HepG2 (cell line): Measurements from ENCODE around the gene MTMR4. TPM values are rescaled to one million over a fixed set of nuclear protein-coding genes. Genes with fewer than 3 reads are reported as not detected.

Experiments
- AHR ChIP-seq: IDR thresholded peaks from 2 replicates; pipeline ENCODE4 v1.6.1; 2018; ENCODE audit warnings: missing genetic modification reagents, missing compliant biosample characterization
- CENPX ChIP-seq: sonication (generic); formaldehyde crosslinking; IDR thresholded peaks from 2 replicates; pipeline ENCODE4 v1.9.0; 2021; ENCODE audit warnings: mild to moderate bottlenecking, missing genetic modification reagents, moderate library complexity
- CHD2 ChIP-seq: IDR thresholded peaks from 2 replicates; pipeline ENCODE4 v1.6.1; 2011; ENCODE audit warnings: low read depth, low read length, improper control_type of control experiment
- CSRNP1 ChIP-seq: sonication (generic); formaldehyde crosslinking; IDR thresholded peaks from 2 replicates; pipeline ENCODE4 v1.8.1; 2023; ENCODE audit warnings: mild to moderate bottlenecking, missing genetic modification reagents
- DMAP1 ChIP-seq: IDR thresholded peaks from 2 replicates; pipeline ENCODE4 v1.6.1; 2016
- HOXA9 ChIP-seq: sonication (generic); formaldehyde crosslinking; IDR thresholded peaks from 2 replicates; pipeline ENCODE4 v1.8.1; 2022; ENCODE audit warnings: missing genetic modification reagents, mild to moderate bottlenecking, moderate library complexity, borderline replicate concordance
- IKZF5 ChIP-seq: IDR thresholded peaks from 2 replicates; pipeline ENCODE4 v1.6.1; 2018; ENCODE audit warnings: missing genetic modification reagents, mild to moderate bottlenecking, missing compliant biosample characterization
- KAT2B ChIP-seq: fragments of 150-350 bp; IDR thresholded peaks from 2 replicates; pipeline ENCODE4 v1.6.1; 2014; ENCODE audit warnings: low read depth, low read length, borderline replicate concordance
- KDM5B ChIP-seq: sonication (generic); formaldehyde crosslinking; IDR thresholded peaks from 2 replicates; pipeline ENCODE4 v1.4.0; 2020; ENCODE audit warnings: missing genetic modification reagents, mild to moderate bottlenecking, borderline replicate concordance
- KDM6A ChIP-seq: IDR thresholded peaks from 2 replicates; pipeline ENCODE4 v1.6.1; 2016; ENCODE audit warnings: low read depth
- NR3C1 ChIP-seq: sonication (generic); formaldehyde crosslinking; IDR thresholded peaks from 2 replicates; pipeline ENCODE4 v1.4.0; 2020; ENCODE audit warnings: missing genetic modification reagents
- PRDM4 ChIP-seq: sonication (generic); formaldehyde crosslinking; IDR thresholded peaks from 2 replicates; pipeline ENCODE4 v1.9.0; 2021; ENCODE audit warnings: missing genetic modification reagents, borderline replicate concordance
- SIN3A ChIP-seq: IDR thresholded peaks from 2 replicates; pipeline ENCODE4 v1.6.1; 2011; ENCODE audit warnings: low read depth, mild to moderate bottlenecking, control low read depth, low read length, borderline replicate concordance
- SRF ChIP-seq: IDR thresholded peaks from 2 replicates; pipeline ENCODE4 v1.6.1; 2011; ENCODE audit warnings: mild to moderate bottlenecking, low read depth, low read length, moderate library complexity
- ZBTB38 ChIP-seq: sonication (generic); formaldehyde crosslinking; IDR thresholded peaks from 2 replicates; pipeline ENCODE4 v1.5.1; 2020; ENCODE audit warnings: mild to moderate bottlenecking, missing genetic modification reagents
- ZNF280D ChIP-seq: sonication (generic); formaldehyde crosslinking; IDR thresholded peaks from 2 replicates; pipeline ENCODE4 v1.5.1; 2020; ENCODE audit warnings: mild to moderate bottlenecking, missing genetic modification reagents
- ZNF329 ChIP-seq: sonication (generic); formaldehyde crosslinking; IDR thresholded peaks from 2 replicates; pipeline ENCODE4 v1.9.0; 2021; ENCODE audit warnings: low read depth, mild to moderate bottlenecking, missing genetic modification reagents
- ZNF563 ChIP-seq: sonication (generic); formaldehyde crosslinking; IDR thresholded peaks from 2 replicates; pipeline ENCODE4 v1.8.0; 2022; ENCODE audit warnings: mild to moderate bottlenecking, moderate library complexity, missing genetic modification reagents
- ZNF576 ChIP-seq: sonication (generic); formaldehyde crosslinking; IDR thresholded peaks from 2 replicates; pipeline ENCODE4 v1.4.0; 2020; ENCODE audit warnings: mild to moderate bottlenecking, missing genetic modification reagents
- ZNF629 ChIP-seq: sonication (generic); formaldehyde crosslinking; conservative IDR thresholded peaks from 2 replicates; pipeline ENCODE4 v1.5.0; 2020; ENCODE audit warnings: missing genetic modification reagents
- ZNF766 ChIP-seq: sonication (generic); formaldehyde crosslinking; IDR thresholded peaks from 2 replicates; pipeline ENCODE4 v1.5.0; 2020; ENCODE audit warnings: missing genetic modification reagents, borderline replicate concordance
- ZNF891 ChIP-seq: sonication (generic); formaldehyde crosslinking; IDR thresholded peaks from 2 replicates; pipeline ENCODE4 v1.5.0; 2020; ENCODE audit warnings: mild to moderate bottlenecking, missing genetic modification reagents
- ZSCAN12 ChIP-seq: sonication (generic); formaldehyde crosslinking; IDR thresholded peaks from 2 replicates; pipeline ENCODE4 v1.9.0; 2021; ENCODE audit warnings: mild to moderate bottlenecking, missing genetic modification reagents
- polyA plus RNA-seq, 8 experiments: library from polyadenylated mRNA; depleted of rRNA in 3 of 8; stranded (reverse) in 7 of 8; unstranded in 1 of 8; fragments of >200 nt; fragmentation: Illumina TruSeq in 4 of 8; extraction: Trizol in 4 of 8; gene quantifications; 2 replicates each; pipeline versions ENCODE4 v1.2.1 to v1.2.3, GENCODE V29; 2011 to 2016; ENCODE audit warnings: low read depth in 4 of 8, missing spikeins in 1 of 8, mixed read lengths in 1 of 8; ENCODE audit not compliant: insufficient read depth in 1 of 8
- total RNA-seq, 5 experiments: library from RNA; depleted of rRNA; stranded (reverse); fragments of >200 nt; fragmentation: Illumina TruSeq; extraction: Trizol; gene quantifications; 2 replicates each; pipeline ENCODE4 v1.2.3, GENCODE V29; 2016; ENCODE audit warnings: low read depth in 1 of 5

The MTMR4 gene
- total and polyA plus RNA-seq, 2 of the 13 experiments (the other 11 are each of a cell fraction or from before 2014, with no cell fraction given) = 62.5 to 65.1 TPM

GRCh38 chr17:58517378-58517927 lies 3.0 kb upstream of the MTMR4 start (continued):
- TF ChIP-seq PRDM4 (CRISPR knock-in tag) (no peak), SRF (no peak), ZNF329 (CRISPR knock-in tag) (no peak), CHD2 (no peak), HOXA9 (CRISPR knock-in tag) (no peak), KDM5B (peak; percentile 41; the same call in 1 of the 2 replicates), DMAP1 (CRISPR knock-in tag) (peak; percentile 53; the same call in 1 of the 2 replicates), CENPX (CRISPR knock-in tag) (no peak), KAT2B (no peak), IKZF5 (no peak; the same call in none of the 2 replicates), NR3C1 (CRISPR knock-in tag) (no peak), CSRNP1 (CRISPR knock-in tag) (no peak), SIN3A (peak; percentile 97), ZNF563 (CRISPR knock-in tag) (peak; percentile 78), ZNF629 (CRISPR knock-in tag) (no peak), ZNF766 (CRISPR knock-in tag) (no peak), ZNF891 (CRISPR knock-in tag) (no peak; the same call in 1 of the 2 replicates), ZNF576 (CRISPR knock-in tag) (peak; percentile 72; the same call in 1 of the 2 replicates), ZSCAN12 (CRISPR knock-in tag) (no peak; the same call in 1 of the 2 replicates), KDM6A (CRISPR knock-in tag) (no peak), ZNF280D (CRISPR knock-in tag) (peak; percentile 68; the same call in 1 of the 2 replicates), ZBTB38 (CRISPR knock-in tag) (no peak; the same call in 1 of the 2 replicates), AHR (no peak)
